Ramos (cell line): ENCODE measurements around the gene DISP2.

Experiments
- in situ Hi-C: fragments of 300-500 bp; cut with MboI; formaldehyde crosslinking; loops from one replicate; pipeline ENCODE4 v1.14.3; 2022; ENCODE audit warnings: low sequenced_read_pairs; ENCODE audit not compliant: unreplicated experiment

Gene DISP2

DNA sequence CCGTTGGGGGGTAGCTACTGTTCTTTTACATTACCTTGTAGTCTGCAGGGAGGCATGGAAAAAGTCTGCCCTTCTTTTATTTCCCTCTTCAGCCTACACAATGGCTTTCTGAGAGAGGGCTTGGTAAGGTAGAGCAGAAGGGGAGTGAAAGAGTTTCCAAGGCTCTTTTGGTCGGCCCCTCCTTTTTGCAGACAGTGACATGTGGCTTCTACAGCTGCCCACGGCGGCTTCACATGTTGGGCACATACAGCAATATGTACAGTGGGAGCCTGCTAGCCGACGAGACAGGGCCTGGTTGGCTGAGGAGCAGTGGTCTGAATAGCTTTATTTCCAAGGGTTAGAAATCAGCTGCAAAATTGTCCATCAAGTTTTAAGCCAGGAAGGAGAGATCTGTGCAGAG is 30.6 kb upstream of the DISP2 start:
- in situ Hi-C loops, result no loop called here

GRCh38 chr15:40328176-40328575 is 29.8 kb upstream of the DISP2 start:
- in situ Hi-C loops, result no loop called here

- in situ Hi-C loops, result no loop called here
Measured at GRCh38 chr15:40328751-40329150, 29.3 kb upstream of the DISP2 start.

DNA sequence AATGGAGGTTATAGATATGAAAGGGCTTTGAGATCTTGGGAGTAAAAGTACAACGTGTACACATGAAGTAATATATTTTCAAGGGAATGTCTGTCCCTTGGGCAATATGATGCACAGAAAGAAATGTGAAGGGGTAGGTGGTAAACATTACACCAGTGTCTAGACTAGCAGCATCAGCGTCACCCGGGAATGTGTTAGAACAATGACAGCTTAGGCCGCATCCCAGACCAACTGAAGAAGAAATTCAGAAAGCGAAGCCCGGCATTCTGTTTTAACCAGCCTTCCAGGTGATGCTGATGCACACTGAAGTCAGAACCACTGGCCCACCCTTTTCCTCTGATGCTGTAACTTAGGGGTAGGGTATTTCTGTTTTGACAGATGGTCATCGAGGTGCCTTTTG is 28.2 kb upstream of the DISP2 start:
- in situ Hi-C loops, result no loop called here

DNA sequence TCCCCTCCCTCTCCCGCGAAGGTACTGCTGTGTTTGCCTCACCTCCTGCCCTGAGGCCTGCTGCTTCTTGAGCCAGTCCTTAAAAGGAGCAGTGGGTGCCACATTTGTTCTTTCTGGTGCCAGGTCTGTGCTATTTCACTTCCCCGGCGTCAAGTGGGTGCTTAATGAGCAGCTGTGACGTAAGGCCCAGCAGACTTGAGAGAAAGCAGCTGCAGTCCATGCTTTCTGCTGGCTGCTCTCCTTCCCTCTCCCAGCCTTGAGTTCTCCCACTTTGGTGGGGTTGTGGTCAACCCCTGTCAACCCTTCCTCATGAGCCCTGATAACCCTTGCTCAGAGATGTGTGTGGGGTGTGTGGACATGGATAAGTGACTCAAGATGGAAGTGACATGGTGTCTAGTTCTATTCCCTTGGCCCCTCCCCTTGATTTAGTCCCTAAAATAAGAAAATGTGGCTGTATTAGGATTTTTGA is 27.6 kb upstream of the DISP2 start:
- in situ Hi-C loops, result no loop called here

GRCh38 chr15:40331026-40331425 is 27.0 kb upstream of the DISP2 start:
- in situ Hi-C loops, result no loop called here

DNA sequence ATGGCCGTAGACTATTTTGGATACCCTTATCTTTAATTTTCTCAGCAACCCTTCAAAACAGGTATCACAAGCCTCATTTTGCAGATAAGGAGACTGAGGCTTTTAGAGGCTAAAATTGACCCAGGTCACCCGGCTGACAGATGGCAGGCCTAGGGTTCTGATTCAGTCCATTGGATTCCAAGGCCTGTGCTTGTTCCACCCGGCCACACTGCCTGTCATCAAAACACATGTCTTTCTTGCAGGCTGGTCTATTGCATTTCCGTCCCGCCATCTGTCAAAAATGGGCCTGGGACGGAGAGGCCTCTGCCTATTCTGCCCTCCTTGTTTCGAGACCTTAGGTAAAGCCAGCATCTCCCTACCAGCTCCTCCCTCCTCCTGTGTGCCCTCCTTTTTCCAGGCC is 26.4 kb upstream of the DISP2 start:
- in situ Hi-C loops, result no loop called here

DNA sequence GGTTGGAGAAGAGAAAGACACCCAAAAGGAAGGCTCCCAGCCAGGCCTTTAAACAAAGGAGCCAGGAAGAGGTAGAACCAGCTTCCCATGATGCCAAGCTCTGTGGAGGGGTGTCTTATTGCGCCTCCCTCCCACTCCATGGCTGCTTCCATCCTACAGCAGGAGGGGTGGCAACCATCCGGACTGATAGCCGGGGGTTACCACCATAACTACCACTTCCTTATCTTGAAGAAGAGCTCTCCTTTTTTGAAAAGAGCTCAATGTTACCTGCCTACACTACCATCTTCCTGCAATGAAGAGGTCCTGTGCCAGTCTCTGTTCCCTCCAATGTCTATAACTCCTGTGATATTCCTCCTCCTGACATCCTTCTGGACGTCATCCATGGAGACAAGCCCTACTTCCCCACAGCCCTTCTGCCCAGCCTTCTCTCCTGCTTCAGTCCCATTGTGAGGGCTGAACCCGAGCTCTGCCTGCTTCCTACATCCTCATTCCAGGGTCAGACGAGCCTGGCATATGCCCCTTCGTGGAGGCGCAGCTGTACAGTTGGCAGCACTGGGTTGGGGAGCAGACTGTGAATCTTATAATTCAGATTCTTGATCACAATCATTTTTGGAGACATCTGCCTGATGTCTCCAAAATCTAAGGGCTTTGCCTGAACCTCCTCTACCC is 25.8 kb upstream of the DISP2 start:
- in situ Hi-C loops, result no loop called here

DNA sequence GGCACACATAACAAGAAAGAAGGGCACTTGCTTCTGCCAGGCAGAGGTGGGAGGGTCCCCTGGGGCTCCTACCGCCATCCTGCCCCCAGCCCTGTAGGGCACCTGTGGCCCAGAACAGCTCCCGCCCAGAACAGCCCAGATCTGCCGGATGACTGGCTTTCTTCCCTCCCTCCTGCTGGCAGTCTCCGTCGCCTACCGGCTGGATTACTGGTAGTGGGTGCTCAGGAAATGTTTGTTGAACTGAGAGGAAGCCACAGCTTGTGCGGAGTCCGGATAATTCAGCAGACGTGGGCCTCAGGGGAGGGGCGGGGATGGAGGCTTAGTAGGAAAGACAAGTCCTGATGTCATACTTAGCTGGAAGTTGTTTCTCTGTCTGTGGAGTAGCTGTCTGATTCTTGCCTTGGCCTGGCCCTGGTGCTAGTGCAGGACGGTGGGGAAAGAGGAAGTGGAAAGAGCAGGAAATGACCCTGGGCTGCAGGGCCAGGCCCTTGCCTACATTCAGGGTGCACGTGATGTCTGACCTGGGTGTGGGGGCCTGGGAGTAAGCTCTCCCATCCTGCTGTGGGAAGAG is 24.0 kb upstream of the DISP2 start:
- in situ Hi-C loops, result no loop called here

- in situ Hi-C loops, result no loop called here
Measured at GRCh38 chr15:40334541-40334940, 23.5 kb upstream of the DISP2 start.

- in situ Hi-C loops, result loop anchor here (5.0 kb wide), 1 partner anchor 58 kb away; no protein-coding TSS in a partner anchor
Measured at GRCh38 chr15:40334941-40335795, 22.9 kb upstream of the DISP2 start.

DNA sequence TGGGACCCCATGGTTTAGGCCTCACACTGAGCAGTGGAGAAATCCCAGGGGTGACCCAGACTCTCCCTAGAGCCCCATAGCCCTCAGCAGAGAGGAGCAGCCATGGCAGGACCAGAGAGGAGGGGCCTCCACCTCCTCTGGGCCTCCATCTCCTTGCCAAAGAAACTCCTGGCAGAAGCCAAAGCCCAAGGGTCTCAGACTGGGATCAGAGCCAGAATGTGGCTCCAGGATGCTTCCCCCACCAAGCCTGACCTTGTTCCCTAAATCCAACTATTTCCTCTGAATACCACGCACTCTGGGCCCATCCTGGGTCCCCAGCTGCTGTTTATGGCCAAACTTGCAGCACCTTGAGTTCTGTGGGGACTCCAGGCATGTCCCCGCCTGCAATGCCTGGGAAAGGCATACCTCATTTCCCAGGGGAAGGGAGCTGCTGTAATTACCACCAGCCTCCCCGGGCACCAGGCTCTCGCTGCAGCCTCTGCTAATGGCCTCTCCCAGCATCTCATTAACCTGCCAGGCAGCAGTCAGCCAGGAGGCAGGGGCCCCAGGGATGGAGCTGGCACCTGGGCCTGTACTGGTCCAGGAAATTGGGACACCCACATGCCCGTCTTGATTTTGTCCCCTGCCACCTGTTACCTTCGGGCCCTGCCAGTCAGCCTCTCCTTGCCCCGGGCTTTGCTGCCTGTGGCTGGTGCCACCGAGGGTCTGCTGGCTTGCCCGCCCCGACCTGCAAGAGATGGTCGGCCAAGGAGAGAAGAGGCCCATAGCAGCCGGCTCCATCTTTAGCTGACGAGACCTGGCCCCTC is 21.9 kb upstream of the DISP2 start:
- in situ Hi-C loops, result loop anchor here (5.0 kb wide), 1 partner anchor 59 kb away; no protein-coding TSS in a partner anchor

GRCh38 chr15:40336744-40337122 is 21.3 kb upstream of the DISP2 start:
- in situ Hi-C loops, result loop anchor here (5.0 kb wide), 1 partner anchor 59 kb away; no protein-coding TSS in a partner anchor

DNA sequence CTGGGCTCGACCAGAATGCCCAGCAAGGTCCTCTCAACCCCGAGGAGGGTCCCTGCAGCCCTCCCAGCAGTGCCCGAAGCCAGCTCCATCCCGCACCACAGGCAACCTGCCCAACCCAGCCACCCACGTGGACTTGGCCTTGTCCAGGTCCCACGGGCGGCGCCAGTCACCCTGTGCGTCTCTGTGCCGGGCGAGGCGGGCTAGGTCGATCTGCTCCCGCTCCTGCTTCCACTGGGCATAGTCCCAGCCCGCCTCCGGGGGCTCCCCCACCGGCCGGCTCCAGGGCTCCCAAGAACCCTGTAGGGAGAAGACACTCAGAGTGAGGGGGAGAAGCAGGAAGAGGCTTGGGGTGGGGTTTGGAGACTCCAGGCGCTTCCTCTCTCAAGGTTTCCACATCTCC is 20.4 kb upstream of the DISP2 start:
- in situ Hi-C loops, result loop anchor here (5.0 kb wide), 1 partner anchor 60 kb away; no protein-coding TSS in a partner anchor

DNA sequence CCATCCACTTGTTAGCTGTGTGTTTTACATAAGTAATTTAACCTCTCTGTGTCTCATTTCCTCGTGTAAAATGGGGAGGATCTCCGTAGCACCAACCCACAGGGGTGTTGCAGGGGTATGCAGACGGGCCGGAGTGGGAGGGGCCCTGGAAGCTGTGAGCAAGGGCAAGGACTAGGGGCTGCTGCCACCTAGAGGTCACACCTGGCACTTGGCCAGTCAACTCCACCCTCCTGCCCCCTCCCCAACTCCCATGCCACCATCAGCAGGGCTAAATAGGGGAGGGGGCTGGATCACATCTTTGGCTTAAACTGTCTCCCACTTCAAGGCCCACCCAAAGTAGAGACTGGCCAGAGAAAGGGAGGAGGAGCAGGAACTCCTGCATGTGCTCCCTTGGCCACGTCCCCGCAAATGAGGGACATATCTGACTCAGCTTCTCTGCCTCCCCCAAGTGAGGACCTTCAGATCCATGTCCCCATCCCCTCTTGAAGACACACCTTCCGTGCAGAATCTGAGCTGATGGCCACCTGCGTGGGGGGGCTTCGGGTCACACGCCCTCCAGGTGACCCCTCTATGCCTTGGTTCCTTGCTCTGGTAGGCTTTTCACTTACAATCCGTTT is 19.9 kb upstream of the DISP2 start:
- in situ Hi-C loops, result loop anchor here (5.0 kb wide), 1 partner anchor 61 kb away; no protein-coding TSS in a partner anchor

DNA sequence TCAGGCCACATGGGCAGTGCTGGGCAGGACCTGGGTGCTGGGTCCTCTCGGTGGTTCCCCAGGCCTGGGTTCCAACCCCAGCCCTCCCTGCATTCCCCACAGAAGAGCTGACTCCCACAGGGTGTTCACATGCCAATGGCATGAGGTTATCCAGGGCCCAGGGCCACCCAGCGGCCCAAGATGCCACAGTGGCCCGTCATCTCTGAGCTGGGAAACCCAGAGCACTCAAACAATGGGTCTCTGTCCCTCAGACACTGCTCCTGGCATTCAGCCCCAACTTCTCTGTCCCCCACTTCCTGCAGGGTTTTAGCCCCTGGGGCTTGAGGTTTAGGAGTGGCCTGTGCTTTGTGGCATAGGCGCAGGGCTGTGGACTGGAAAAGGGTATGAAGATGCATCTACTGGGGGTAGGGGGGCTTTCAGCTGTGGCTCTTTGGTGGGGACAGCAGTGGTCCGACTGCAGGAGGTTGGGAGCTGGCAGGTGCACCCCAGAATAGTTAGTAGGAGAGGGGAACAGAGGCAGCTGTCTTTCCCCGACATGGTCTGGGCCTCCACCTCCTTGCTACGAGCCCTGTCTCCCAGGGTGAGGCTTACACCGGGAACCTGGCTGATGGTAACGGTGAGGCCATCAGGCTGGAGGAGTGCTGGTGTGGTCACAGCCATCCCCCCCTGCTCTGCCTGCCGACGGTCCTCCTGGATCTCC is 18.9 kb upstream of the DISP2 start:
- in situ Hi-C loops, result loop anchor here (5.0 kb wide), 1 partner anchor 62 kb away; no protein-coding TSS in a partner anchor

GRCh38 chr15:40339621-40339945 is 18.4 kb upstream of the DISP2 start:
- in situ Hi-C loops, result loop anchor here (5.0 kb wide), 1 partner anchor 62 kb away; no protein-coding TSS in a partner anchor

- in situ Hi-C loops, result no loop called here
Measured at GRCh38 chr15:40340038-40340739, 17.8 kb upstream of the DISP2 start.
